Choroid plexus epithelial cell (primary cell): ENCODE measurements around the gene OVOL3.
A peak's percentile ranks its signal among the peaks of the same experiment; 100 is the strongest.

Experiments
- DNase-seq: peaks from one replicate; pipeline ENCODE4 v3.0.0-alpha.2; 2010; ENCODE audit warnings: low read depth
- H3K4me3 ChIP-seq: 2 replicates; pipeline ENCODE4 v1.5.1; 2011; ENCODE audit warnings: low read depth, mild to moderate bottlenecking, control low read depth, low read length, moderate library complexity
- CTCF ChIP-seq: conservative IDR thresholded peaks from 2 replicates; pipeline ENCODE4 v1.5.1; 2011; ENCODE audit warnings: low read depth, mild to moderate bottlenecking, control low read depth, inconsistent platforms, low read length, moderate library complexity

The OVOL3 gene

DNA sequence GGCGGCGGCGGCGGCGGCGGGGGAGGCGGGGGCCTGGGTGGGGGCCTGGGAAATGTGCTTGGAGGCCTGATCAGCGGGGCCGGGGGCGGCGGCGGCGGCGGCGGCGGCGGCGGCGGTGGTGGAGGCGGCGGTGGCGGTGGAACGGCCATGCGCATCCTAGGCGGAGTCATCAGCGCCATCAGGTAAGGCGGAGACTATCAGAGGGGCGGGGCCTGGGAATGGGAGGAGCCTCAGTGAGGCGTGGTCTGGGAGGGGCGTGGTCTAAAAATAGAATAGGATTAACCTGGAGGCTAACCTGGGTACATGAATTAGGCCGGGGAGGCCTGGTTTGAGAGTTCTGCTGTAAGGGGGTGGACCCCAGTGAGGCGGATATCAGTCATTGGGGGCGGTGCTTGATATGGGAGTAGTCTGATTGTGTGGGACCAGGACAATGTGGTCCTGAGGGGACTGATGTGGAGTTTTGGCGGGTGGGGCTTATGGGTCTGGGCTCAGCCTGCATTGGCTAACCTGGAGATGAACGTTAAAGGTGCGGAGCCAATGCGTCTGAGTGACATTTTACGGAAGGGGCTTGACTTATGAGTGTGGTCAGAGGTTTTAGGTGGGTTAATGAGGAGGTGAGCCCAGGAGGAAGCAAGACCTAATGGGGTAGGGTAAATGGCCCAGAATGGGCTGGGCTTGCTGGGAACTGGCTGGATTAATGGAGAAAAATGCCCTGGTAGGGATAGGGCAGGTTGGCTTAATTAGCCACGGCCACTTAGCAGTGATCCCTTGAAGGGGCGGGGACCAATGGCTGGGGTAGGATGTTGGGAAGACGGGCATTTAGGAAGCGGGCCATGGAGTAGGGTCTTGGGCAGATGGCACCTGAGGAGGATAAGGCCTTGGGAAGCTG is 30.3 kb downstream of the OVOL3 start:
- H3K4me3 ChIP-seq, result peak overlapping the region; percentile 75
- TF ChIP-seq CTCF, result no peak
- peak; percentile 90 for DNase-seq

DNA sequence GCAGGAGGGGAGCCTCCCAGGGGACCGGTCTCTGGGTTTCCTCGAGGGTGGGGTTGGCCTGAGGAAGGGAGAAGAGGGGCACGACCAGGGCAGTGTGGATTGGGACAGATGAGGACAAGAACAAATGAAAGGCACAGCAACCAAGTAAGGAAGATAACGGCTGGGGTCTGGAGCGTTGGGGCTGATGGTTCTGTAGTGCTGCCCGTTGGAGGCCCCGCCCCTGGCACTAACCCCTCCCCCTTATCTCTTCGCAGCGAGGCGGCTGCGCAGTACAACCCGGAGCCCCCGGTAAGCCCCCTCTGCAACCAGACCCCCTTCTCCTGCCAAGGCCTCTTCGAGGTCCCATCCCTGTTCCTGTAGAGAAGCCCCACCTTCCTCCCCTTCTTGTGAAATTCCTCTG is 31.1 kb downstream of the OVOL3 start:
- DNase-seq, result no peak
- no peak for TF ChIP-seq CTCF
- H3K4me3 ChIP-seq, result no peak overlapping the region

GRCh38 chr19:36142496-36142895 is 31.6 kb downstream of the OVOL3 start:
- no peak for TF ChIP-seq CTCF
- H3K4me3 ChIP-seq, result no peak overlapping the region
- DNase-seq, result no peak

DNA sequence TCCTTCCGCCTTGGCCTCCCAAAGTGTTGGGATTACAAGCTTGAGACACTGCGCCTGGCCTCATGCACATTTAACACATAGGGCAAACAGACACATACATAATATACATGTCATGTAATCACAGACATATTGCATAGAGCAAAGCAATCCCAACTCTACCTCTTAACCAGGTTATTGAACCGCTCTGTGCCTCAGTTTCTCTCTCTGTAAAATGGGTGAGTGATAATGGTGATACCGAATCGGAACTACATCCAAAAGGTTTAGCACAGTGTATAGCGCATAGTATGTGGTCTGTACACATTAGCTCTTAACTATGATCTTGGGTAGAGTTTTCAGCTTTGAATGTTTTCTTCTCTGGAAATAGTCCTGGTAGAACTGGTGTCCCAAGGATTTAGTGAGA is 33.7 kb downstream of the OVOL3 start:
- no peak for DNase-seq
- TF ChIP-seq CTCF, result no peak

GRCh38 chr19:36149673-36150406 is 38.9 kb downstream of the OVOL3 start:
- TF ChIP-seq CTCF, result no peak
- H3K4me3 ChIP-seq, result no peak overlapping the region
- no peak for DNase-seq

More for the DNA sequence above, 33.7 kb downstream of the OVOL3 start:
- H3K4me3 ChIP-seq, result no peak overlapping the region

GRCh38 chr19:36150586-36150985 is 39.6 kb downstream of the OVOL3 start:
- TF ChIP-seq CTCF, result no peak
- no peak for DNase-seq
- H3K4me3 ChIP-seq, result no peak overlapping the region
